SH-SY5Y (cell line): ENCODE measurements around the gene LTBP1.

ENCODE experiments used
- GATA2 ChIP-seq: IDR thresholded peaks from 2 replicates; pipeline ENCODE4 v1.6.1; 2011; ENCODE audit warnings: mild to moderate bottlenecking, low read depth, low read length
- GATA3 ChIP-seq: IDR thresholded peaks from 2 replicates; pipeline ENCODE4 v1.6.1; 2011; ENCODE audit warnings: low read depth, mild to moderate bottlenecking, low read length, moderate library complexity

The LTBP1 gene

GRCh38 chr2:32945286-32945685, 1.5 kb upstream of the LTBP1 start:
- no peak for TF ChIP-seq GATA2
- no peak for TF ChIP-seq GATA3

- TF ChIP-seq GATA2: no peak
- no peak for TF ChIP-seq GATA3
Observed at GRCh38 chr2:32947076-32947483, 327 bp downstream of the LTBP1 start.

GRCh38 chr2:32947484-32948143, 861 bp downstream of the LTBP1 start:
- TF ChIP-seq GATA2: no peak
- TF ChIP-seq GATA3: no peak

- TF ChIP-seq GATA3: no peak
- TF ChIP-seq GATA2: no peak
Observed at GRCh38 chr2:32948266-32948665, 1.5 kb downstream of the LTBP1 start.

GRCh38 chr2:32949260-32949659, 2.5 kb downstream of the LTBP1 start:
- TF ChIP-seq GATA3: no peak
- no peak for TF ChIP-seq GATA2

GRCh38 chr2:32951672-32952071, 4.9 kb downstream of the LTBP1 start:
- TF ChIP-seq GATA3 (no peak), GATA2 (no peak)

- TF ChIP-seq GATA2 (no peak), GATA3 (no peak)
Observed at GRCh38 chr2:32952761-32953476, 6.2 kb downstream of the LTBP1 start.

GRCh38 chr2:32954206-32954605, 7.5 kb downstream of the LTBP1 start:
- TF ChIP-seq GATA3 (no peak), GATA2 (no peak)

GRCh38 chr2:32958821-32959220, 12.1 kb downstream of the LTBP1 start:
- TF ChIP-seq GATA3 (no peak), GATA2 (no peak)

- TF ChIP-seq GATA2 (no peak), GATA3 (no peak)
Observed at GRCh38 chr2:32960238-32960637, 13.5 kb downstream of the LTBP1 start.

- TF ChIP-seq GATA3 (no peak), GATA2 (no peak)
Observed at GRCh38 chr2:32960647-32961403, 14.1 kb downstream of the LTBP1 start.

- TF ChIP-seq GATA2 (no peak), GATA3 (no peak)
Observed at GRCh38 chr2:32962690-32963089, 15.9 kb downstream of the LTBP1 start.

GRCh38 chr2:32963941-32964340, 17.2 kb downstream of the LTBP1 start:
- TF ChIP-seq GATA2 (no peak), GATA3 (no peak)

GRCh38 chr2:32965523-32966171, 18.9 kb downstream of the LTBP1 start:
- TF ChIP-seq GATA3 (no peak), GATA2 (no peak)
